NB4 (cell line): Measurements from ENCODE around the gene LRTM2.
A peak's percentile ranks its signal among the peaks of the same experiment; 100 is the strongest.

Source experiments
- CTCF ChIP-seq: IDR thresholded peaks from one replicate; pipeline ENCODE4 v1.5.1; 2012; ENCODE audit warnings: low read depth, low read length
- MAX ChIP-seq: IDR thresholded peaks from 2 replicates; pipeline ENCODE4 v1.6.1; 2011; ENCODE audit warnings: low read depth, low read length

GRCh38 chr12:1835211-1836131 lies 15.1 kb downstream of the LRTM2 start:
- TF ChIP-seq MAX (peak; percentile 50; the same call in 1 of the 2 replicates), CTCF (no peak)
